SK-N-SH (cell line): ENCODE results near the gene PARD3B. TPM values are rescaled to one million over a fixed set of nuclear protein-coding genes. Genes with fewer than 3 reads are reported as not detected.

Experiments
- CTCF ChIA-PET: fragments of 300-600, 350-600 bp; formaldehyde crosslinking; extraction: SDS; loops from one replicate; lab custom pipeline; 2021; lab: Yijun Ruan, JAX
- POLR2A ChIA-PET: fragments of 350-600 bp; sonication (Branson Sonifier 250); formaldehyde crosslinking; extraction: SDS; loops from one replicate; lab custom pipeline; 2020; ENCODE audit warnings: antibody characterized with exemption, inconsistent platforms; lab: Yijun Ruan, JAX
- DNase-seq: peaks from one replicate; pipeline ENCODE4 v3.0.0; 2012
- H2AFZ ChIP-seq: fragments of 200-600 bp; sonication (generic); 2 replicates; pipeline ENCODE4 v1.8.1; 2016; ENCODE audit warnings: antibody characterized with exemption, mild to moderate bottlenecking, low read depth
- H3F3A ChIP-seq: fragments of 200-600 bp; sonication (generic); replicated peaks from 2 replicates; pipeline ENCODE3; 2016; ENCODE audit warnings: antibody characterized with exemption, mild to moderate bottlenecking; ENCODE audit not compliant: insufficient read depth
- H3K27ac ChIP-seq, 2 experiments: fragments of 200-500 bp in 1 of 2; fragments of 200-600 bp in 1 of 2; sonication (Bioruptor generic) in 1 of 2; sonication (generic), shearing (Covaris generic) in 1 of 2; 2 replicates each; pipeline versions ENCODE4 v1.5.1 to v1.6.1; 2014 to 2016; ENCODE audit warnings: low read depth in 2 of 2, inconsistent platforms in 1 of 2, low read length in 1 of 2, mild to moderate bottlenecking in 1 of 2, mixed read lengths in 1 of 2
- H3K27me3 ChIP-seq: fragments of 200-600 bp; sonication (generic), shearing (Covaris generic); 2 replicates; pipeline ENCODE4 v1.6.1; 2016; ENCODE audit warnings: mixed run types; ENCODE audit not compliant: insufficient read depth
- H3K36me3 ChIP-seq, 2 experiments: fragments of 200-500 bp in 1 of 2; fragments of 200-600 bp in 1 of 2; sonication (Bioruptor generic) in 1 of 2; sonication (generic) in 1 of 2; replicated peaks in 1 of 2; 2 replicates each; pipeline versions ENCODE3 to v1.5.1; 2014 to 2016; ENCODE audit warnings: low read length in 1 of 2, mild to moderate bottlenecking in 1 of 2; ENCODE audit not compliant: insufficient read depth in 2 of 2, control insufficient read depth in 1 of 2
- H3K4me1 ChIP-seq, 2 experiments: fragments of 200-500 bp in 1 of 2; fragments of 200-600 bp in 1 of 2; sonication (Bioruptor generic) in 1 of 2; sonication (generic), shearing (Covaris generic) in 1 of 2; 2 replicates each; pipeline versions ENCODE4 v1.5.1 to v1.6.1; 2014 to 2016; ENCODE audit warnings: low read depth in 1 of 2, low read length in 1 of 2, mixed run types in 1 of 2; ENCODE audit not compliant: insufficient read depth in 2 of 2, control insufficient read depth in 1 of 2
- H3K4me2 ChIP-seq: fragments of 200-600 bp; sonication (generic), shearing (Covaris generic); 2 replicates; pipeline ENCODE4 v1.6.1; 2017; ENCODE audit warnings: mixed run types
- H3K4me3 ChIP-seq, 2 experiments: fragments of 200-500 bp in 1 of 2; fragments of 200-600 bp in 1 of 2; sonication (Bioruptor generic) in 1 of 2; sonication (generic), shearing (Covaris generic) in 1 of 2; 2 replicates each; pipeline versions ENCODE4 v1.5.1 to v1.8.1; 2014 to 2016; ENCODE audit warnings: low read depth in 2 of 2, inconsistent platforms in 1 of 2, low read length in 1 of 2, mild to moderate bottlenecking in 1 of 2, mixed read lengths in 1 of 2, moderate library complexity in 1 of 2
- H3K79me2 ChIP-seq: fragments of 200-600 bp; sonication (generic); 2 replicates; pipeline ENCODE4 v1.8.1; 2017; ENCODE audit warnings: mild to moderate bottlenecking; ENCODE audit not compliant: insufficient read depth
- H3K9ac ChIP-seq: fragments of 200-600 bp; sonication (generic); 2 replicates; pipeline ENCODE4 v1.6.1; 2017; ENCODE audit warnings: mixed run types
- H3K9me2 ChIP-seq: fragments of 200-600 bp; sonication (generic); 2 replicates; pipeline ENCODE4 v1.6.1; 2017; ENCODE audit warnings: mixed run types
- H3K9me3 ChIP-seq: fragments of 200-600 bp; sonication (generic); 2 replicates; pipeline ENCODE4 v1.6.1; 2017; ENCODE audit warnings: mixed run types, mild to moderate bottlenecking, moderate library complexity
- H4K20me1 ChIP-seq: fragments of 200-600 bp; sonication (generic); 2 replicates; pipeline ENCODE4 v1.6.1; 2017; ENCODE audit warnings: mild to moderate bottlenecking, mixed run types; ENCODE audit not compliant: insufficient read depth
- CTCF ChIP-seq: fragments of 200-600 bp; sonication (generic); IDR thresholded peaks from 2 replicates; pipeline ENCODE4 v1.6.1; 2017; ENCODE audit warnings: antibody characterized with exemption, mild to moderate bottlenecking, moderate library complexity
- ELF1 ChIP-seq: IDR thresholded peaks from 2 replicates; pipeline ENCODE4 v1.4.0; 2012
- FOXJ3 ChIP-seq: sonication (generic); formaldehyde crosslinking; IDR thresholded peaks from 2 replicates; pipeline ENCODE4 v1.5.1; 2020; ENCODE audit warnings: mild to moderate bottlenecking, missing genetic modification reagents
- GATA2 ChIP-seq: sonication (generic); formaldehyde crosslinking; IDR thresholded peaks from 2 replicates; pipeline ENCODE4 v1.5.0; 2020; ENCODE audit warnings: mild to moderate bottlenecking, missing genetic modification reagents
- IRF3 ChIP-seq: fragments of 150-350 bp; IDR thresholded peaks from 2 replicates; pipeline ENCODE4 v1.6.1; 2016; ENCODE audit warnings: mild to moderate bottlenecking, low read depth, low read length
- NFIC ChIP-seq: IDR thresholded peaks from 2 replicates; pipeline ENCODE4 v1.4.0; 2012; ENCODE audit warnings: borderline replicate concordance
- RAD21 ChIP-seq: IDR thresholded peaks from 2 replicates; pipeline ENCODE4 v1.6.1; 2012; ENCODE audit warnings: mild to moderate bottlenecking, low read length
- REST ChIP-seq: IDR thresholded peaks from 2 replicates; pipeline ENCODE4 v1.6.1; 2012; ENCODE audit warnings: mild to moderate bottlenecking, low read depth, low read length, moderate library complexity
- RFX5 ChIP-seq: IDR thresholded peaks from 2 replicates; pipeline ENCODE4 v1.6.1; 2012; ENCODE audit warnings: mild to moderate bottlenecking, improper control_type of control experiment, low read length
- RXRA ChIP-seq: IDR thresholded peaks from 2 replicates; pipeline ENCODE4 v1.4.0; 2012; ENCODE audit warnings: low read depth, mild to moderate bottlenecking, borderline replicate concordance
- SMC3 ChIP-seq: IDR thresholded peaks from 2 replicates; pipeline ENCODE4 v1.6.1; 2012; ENCODE audit warnings: low read depth, low read length, improper control_type of control experiment
- TCF12 ChIP-seq: IDR thresholded peaks from 2 replicates; pipeline ENCODE4 v1.4.0; 2012
- WGBS: methylation state at CpG from one replicate; pipeline ENCODE4 v1.1.6; 2017; ENCODE audit warnings: low lambda C conversion rate; 5-methylcytosine and 5-hydroxymethylcytosine counted together
- polyA plus RNA-seq, 3 experiments: library from polyadenylated mRNA; depleted of rRNA; stranded (reverse); fragments of >200 nt; gene quantifications; 2 replicates each; pipeline ENCODE4 v1.2.3, GENCODE V29; 2012

PARD3B gene
- polyA plus RNA-seq, 1 of the 3 experiments (the other 2 are of a cell fraction): 0.87 TPM

- Histone ChIP-seq H3K9me3 (no peaks in the 10 kb centered on the region), H3K36me3 (no peaks in the 10 kb centered on the region), H3K9me2 (no peaks in the 10 kb centered on the region), H4K20me1 (no peaks in the 10 kb centered on the region), H3K27me3 (no peaks in the 10 kb centered on the region), H2AFZ (no peak overlapping the region), H3K4me1 (peaks cover 9 to 19% of the 10 kb centered on the region in 2 experiments; a peak in 2 of 4 replicates), H3K27ac (peak overlapping the region in 1 of 2 experiments; percentile 67; a peak in 2 of 4 replicates), H3K9ac (no peak overlapping the region), H3K4me3 (no peak overlapping the region), H3K4me2 (no peak overlapping the region), H3F3A (peaks cover 11% of the 10 kb centered on the region), H3K79me2 (no peaks in the 10 kb centered on the region)
- ChIA-PET POLR2A (no interaction called here), CTCF (interaction anchor here (0.7 to 2.3 kb wide), 4 partner anchors 96 to 321 kb away, joined by 3 to 9 read pairs (median 4); no protein-coding TSS in a partner anchor)
- 77% methylated on average over 4 of the region's 4 CpGs for WGBS
- DNase-seq: no peak
- TF ChIP-seq RAD21: peak; percentile 65
- TF ChIP-seq RXRA: no peak
- TF ChIP-seq IRF3: no peak
- no peak for TF ChIP-seq TCF12
- TF ChIP-seq ELF1: no peak
- TF ChIP-seq GATA2 (CRISPR knock-in tag): no peak
- TF ChIP-seq FOXJ3 (CRISPR knock-in tag): no peak
- TF ChIP-seq SMC3: peak; percentile 31; the same call in 1 of the 2 replicates
Observed at GRCh38 chr2:205193836-205194228, 648.6 kb downstream of the PARD3B start.

GRCh38 chr2:205197468-205198139, 652.3 kb downstream of the PARD3B start:
- Histone ChIP-seq H3K27me3 (no peaks in the 10 kb centered on the region), H3K27ac (peak overlapping the region; percentile 40 to 67; a peak in 3 of 4 replicates), H2AFZ (peak overlapping the region; percentile 73), H3K9ac (no peak overlapping the region), H3K4me2 (peak overlapping the region; percentile 36; the same call in 1 of the 2 replicates), H3K4me1 (peaks cover 9 to 15% of the 10 kb centered on the region in 2 experiments; a peak in 2 of 4 replicates), H3K9me2 (no peaks in the 10 kb centered on the region), H4K20me1 (no peaks in the 10 kb centered on the region), H3K36me3 (no peaks in the 10 kb centered on the region), H3K4me3 (no peak overlapping the region), H3F3A (peaks cover 15% of the 10 kb centered on the region), H3K9me3 (no peaks in the 10 kb centered on the region), H3K79me2 (no peaks in the 10 kb centered on the region)
- CTCF ChIA-PET: no interaction called here
- DNase-seq: no peak
- POLR2A ChIA-PET: no interaction called here
- TF ChIP-seq IRF3 (no peak), REST (no peak), FOXJ3 (CRISPR knock-in tag) (no peak), GATA2 (CRISPR knock-in tag) (no peak), RFX5 (no peak), CTCF (no peak), NFIC (no peak), RXRA (no peak)
